GM21447 (cell line): Measurements from ENCODE around the gene PLSCR4.
A peak's percentile ranks its signal among the peaks of the same experiment; 100 is the strongest.
"Not testable (repeated sequence)": the region's sequence is repeated elsewhere in the genome, so short reads cannot be mapped to it uniquely, and the experiment has no call there.

Source experiments
- ATAC-seq: cut with Tn5 transposase; IDR thresholded peaks from one replicate; pipeline ENCODE4 v1.9.1; 2021; ENCODE audit not compliant: unreplicated experiment

The PLSCR4 gene, protein sequence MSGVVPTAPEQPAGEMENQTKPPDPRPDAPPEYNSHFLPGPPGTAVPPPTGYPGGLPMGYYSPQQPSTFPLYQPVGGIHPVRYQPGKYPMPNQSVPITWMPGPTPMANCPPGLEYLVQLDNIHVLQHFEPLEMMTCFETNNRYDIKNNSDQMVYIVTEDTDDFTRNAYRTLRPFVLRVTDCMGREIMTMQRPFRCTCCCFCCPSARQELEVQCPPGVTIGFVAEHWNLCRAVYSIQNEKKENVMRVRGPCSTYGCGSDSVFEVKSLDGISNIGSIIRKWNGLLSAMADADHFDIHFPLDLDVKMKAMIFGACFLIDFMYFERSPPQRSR

DNA sequence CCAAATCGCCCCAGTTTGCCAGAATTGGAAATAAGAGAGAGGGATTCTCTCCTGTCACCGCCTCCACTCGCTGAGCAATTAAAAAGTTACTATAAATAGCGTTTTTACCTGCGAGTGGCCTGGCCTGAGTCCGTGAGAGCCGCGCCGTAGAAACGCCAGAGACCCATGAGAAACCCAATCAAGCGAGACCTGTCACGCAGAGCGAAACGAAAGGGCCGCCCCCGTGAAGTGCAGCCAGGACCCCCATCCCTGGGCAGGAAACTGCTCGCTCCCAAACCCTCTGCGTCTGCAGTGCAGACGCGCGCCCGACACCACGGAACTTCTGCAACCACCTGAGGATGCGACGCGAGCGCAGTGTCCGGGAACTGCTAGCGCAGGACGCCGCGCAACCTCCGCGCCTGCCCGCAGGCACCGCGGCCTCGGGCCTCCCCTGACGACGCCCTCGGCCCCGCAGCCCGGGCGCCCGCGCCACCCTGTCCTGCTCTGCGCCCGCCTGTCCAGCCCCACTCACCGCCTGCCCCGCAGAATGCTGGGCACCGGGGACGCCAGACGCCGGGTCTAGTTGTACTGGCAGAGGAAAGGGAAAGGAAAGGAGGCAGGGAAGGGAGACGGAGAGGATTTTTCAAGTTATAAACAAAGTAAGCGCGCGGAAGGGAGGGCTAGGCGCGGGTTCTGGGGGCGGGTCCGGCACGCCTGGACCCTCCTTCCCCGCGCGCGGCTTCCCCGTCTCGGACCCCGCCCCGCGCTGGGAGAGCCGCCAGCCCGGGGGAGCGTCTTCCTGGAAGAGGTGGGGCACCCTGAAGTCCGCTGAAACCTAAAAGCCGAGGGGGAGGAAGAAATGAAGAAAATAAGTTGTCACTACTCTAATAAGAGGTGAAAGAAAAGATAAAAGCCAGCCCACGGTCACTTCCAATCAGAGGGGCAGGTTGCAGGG lies at the start of gene PLSCR4:
PLSCR4 (minus strand) TSS at position 657 of the 934 bp plus-strand sequence. CDS start 29,034 bp downstream, outside the sequence.
- peak; percentile 56 for ATAC-seq

DNA sequence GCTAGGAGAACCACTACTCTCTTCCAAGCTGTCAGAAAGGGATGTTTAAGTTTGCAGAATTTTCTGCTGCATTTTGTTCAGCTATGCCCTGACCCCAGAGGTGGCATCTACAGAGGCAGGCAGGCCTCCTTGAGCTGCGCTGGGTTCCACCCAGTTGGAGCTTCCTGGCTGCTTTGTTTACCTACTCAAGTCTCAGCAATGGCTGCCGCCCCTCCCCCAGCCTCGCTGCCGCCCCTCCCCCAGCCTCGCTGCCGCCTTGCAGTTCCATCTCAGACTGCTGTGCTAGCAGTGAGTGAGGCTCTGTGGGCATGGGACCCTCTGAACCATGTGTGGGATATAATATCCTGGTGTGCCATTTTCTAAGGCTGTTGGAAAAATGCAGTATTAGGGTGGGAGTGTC lies 42.5 kb upstream of the PLSCR4 start:
- ATAC-seq, result not testable (repeated sequence)

DNA sequence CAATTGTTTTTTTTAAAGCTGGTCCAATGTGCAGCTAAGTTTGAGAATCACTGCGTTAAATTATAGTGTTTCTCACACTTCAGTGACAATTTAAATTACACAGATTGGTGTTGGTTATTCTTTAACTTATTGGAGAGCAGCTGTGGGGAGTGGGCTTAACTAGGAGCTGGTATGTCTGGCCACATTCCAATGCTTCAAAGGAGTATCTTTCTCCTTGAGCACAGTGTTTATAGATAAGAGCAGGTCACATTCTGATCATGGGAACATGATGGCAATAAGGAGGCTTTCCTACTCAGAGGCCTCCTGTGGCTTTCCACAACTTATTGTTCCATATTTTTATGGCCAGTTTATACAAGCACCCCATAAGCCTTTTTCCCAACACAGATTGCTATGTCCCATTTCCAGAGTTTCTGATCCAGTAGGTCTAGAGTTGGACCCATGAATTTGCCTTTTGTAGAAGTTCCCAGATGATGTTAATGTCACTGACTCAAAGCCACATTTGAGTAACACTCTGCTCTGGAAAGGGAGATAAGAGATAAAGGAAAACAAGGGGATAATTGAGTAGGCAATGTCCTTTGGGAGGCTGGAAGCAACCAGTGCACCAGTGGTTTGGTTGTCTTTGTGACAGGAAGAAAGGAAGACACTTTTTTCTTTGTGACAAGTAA lies 33.0 kb upstream of the PLSCR4 start:
- ATAC-seq, result no peak

DNA sequence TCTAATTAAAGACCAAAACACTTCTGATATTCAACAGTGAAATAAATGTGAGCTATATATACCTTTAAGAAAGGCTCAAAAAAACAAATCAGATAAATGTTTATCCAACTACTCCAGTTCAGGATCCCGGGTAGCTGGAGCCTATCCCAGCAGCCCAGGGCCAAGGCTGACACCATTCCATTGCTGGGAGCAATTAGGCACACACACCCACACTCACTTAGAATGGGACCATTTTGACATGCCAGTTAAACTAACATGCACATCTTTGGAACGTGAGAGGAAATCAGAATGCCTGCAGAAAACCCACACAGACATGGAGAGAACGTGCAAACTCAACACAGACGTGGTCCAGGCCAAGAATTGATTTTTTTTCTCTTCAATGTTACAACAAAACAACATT lies 30.0 kb upstream of the PLSCR4 start:
- no peak for ATAC-seq

DNA sequence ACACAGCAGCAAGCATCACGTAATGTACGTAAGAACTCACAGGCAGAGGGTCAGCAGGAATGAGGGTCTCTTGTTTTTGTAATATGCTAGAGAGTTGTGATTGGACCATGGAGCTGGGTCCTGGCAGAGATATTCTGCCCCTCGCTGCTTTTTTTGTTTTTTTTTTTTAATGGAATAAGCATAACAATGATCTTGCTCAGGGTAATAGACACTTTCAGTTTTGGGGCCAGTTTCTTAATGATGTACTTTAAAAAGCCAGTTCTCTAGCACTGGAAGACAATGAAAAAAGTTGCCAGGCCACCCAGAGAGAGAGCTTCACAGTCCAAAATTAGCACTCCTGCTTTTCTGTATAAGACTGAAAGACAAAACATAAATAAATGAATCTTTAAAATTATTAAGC lies 29.0 kb upstream of the PLSCR4 start:
- no peak for ATAC-seq

DNA sequence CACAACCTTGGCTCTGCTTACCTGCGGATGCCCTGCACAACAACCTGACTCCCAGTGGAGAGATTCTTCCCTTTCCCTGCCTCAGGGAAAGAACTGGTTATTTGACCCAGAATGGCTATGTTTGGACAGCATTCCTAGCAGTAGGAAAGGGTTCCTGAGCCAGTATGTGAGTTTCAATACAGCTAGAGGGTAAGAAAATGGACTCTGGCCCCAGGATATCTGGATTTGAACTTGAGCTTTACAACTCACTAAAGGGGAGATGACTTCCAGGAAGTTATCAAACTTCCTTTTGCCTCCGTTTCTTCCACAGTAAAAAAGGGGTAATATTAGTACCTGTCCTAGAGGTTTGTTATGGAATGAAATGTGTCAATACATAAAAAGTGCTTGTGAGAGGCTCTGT lies 28.1 kb upstream of the PLSCR4 start:
- ATAC-seq, result no peak

DNA sequence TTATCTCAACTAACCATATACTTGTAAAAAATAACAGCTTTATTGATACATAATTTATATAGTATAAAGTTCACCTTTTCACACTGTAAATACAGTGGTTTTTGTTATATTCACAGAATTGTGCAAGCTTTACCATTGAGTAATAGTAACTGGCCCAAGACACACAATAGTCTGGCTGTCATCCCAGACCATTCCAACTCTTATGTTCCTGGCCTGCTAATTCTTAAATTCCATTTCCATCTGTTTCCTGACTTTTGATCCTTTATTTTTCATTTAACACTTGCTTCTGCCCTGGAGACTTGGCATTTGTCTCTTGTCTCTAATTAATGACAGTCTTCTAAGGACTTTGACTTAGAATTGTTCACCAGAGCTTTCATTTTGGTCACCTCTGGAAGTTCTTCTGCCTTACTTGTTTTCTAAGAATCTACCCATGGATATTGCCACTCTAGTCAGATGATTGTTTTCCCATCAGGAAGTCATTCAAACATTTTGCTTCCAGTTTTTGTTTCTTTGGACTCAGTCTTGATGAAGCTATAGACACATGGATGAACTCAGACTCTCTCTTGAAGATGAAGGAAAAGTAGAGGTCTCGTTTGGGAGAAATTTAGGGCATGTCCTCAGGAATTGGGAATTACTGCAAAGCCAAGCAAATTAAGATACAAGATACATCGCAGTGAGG lies 27.2 kb upstream of the PLSCR4 start:
- ATAC-seq, result no peak

DNA sequence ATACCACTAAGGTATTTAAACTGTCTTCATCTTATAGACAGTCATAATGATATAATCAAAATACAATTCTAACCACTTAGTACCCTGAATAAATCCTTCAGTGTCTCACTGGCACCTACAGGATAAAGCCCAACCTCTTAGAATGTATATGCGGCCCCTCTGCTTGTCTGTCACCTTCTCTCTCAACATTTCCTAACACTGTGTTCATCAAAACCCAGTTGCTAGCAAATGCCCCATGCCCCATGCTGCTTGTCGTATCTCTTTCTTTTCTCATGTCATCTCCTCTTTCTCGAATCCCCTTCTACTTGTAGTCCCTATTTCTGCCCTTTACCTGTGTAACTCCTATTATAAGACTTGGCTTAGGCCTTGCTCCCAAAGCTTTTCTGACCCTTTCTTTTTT lies 24.6 kb upstream of the PLSCR4 start:
- ATAC-seq, result no peak

DNA sequence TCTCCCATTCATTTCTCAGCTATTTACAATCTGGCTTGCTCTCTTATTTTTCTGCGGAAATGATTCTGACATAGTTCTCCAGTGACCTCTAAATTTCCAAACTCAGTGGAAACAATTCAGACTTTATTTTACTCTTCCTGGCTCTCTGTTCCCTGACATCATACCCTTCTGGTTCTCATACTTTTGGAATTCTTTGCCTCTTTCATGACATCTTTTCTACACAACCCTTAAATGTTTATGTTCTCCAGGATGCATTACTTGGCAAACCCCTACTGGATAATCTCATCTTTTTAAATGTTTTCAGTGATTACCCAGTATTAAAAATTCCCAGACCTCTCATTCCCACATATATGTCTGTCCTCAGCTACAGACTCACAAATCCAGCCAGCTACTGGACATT lies 23.9 kb upstream of the PLSCR4 start:
- ATAC-seq, result no peak

DNA sequence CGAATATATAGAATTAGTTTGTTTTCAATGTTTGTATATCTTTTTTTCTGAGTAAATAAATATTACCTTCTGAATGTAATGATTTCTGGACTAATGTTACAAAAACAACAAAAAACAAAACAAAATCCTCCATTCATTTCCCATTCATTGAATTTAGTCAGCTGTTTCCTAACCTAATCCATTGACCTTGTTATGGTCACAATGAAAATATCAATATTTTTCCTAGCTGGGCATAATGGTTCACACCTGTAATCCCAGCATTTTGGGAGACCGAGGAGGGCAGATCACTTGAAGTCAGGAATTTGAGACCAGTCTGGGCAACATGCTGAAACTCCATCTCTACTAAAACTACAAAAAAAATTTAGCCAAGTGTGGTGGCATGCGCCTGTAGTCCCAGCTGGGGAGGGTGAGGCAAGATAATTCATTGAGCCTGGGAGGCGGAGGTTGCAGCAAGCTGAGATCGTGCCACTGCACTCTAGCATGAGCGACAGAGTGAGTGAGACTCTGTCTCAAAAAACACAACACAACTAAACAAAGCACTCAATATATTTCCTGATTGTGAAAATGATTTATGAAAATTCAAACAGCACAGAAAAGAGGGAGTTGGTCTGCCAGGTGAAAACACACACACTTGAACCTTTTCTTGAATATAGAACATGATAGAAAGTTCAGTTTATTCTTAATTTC lies 23.0 kb upstream of the PLSCR4 start:
- ATAC-seq, result no peak

DNA sequence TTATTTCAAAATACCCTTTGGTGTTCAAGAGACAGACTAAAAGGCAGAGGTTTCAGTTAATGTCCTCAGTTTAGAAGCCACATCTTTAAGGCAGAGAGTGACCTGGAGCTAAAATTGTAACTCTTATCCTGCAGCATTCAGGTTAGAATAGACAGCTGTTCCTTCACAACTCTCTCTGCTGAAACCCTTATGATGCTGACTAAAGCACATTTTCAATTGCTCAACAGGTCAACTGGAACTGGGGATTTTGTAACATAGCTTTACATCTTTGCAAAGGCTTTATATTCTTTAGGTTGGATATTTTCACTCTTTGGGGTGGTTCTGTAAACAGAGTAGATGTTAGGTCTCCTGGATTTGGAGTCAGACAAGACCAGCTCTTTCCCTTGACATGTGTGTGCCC lies 20.3 kb upstream of the PLSCR4 start:
- ATAC-seq, result no peak

DNA sequence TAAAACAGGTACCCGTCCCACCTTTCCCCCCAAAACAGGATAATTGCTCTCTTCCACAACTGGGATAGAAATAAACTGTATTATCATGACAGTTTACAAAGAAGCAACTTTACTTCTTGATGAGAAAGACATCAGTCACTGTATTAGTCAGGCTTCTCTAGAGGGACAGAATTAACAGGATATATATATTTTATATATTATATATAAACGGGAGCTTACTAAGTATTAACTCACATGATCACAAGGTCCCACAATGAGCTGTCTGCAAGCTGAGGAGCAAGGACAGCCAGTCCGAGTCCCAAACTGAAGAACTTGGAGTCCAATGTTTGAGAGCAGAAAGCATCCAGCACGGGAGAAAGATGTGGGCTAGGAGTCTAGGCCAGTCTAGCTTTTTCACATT lies 18.4 kb upstream of the PLSCR4 start:
- ATAC-seq, result no peak

DNA sequence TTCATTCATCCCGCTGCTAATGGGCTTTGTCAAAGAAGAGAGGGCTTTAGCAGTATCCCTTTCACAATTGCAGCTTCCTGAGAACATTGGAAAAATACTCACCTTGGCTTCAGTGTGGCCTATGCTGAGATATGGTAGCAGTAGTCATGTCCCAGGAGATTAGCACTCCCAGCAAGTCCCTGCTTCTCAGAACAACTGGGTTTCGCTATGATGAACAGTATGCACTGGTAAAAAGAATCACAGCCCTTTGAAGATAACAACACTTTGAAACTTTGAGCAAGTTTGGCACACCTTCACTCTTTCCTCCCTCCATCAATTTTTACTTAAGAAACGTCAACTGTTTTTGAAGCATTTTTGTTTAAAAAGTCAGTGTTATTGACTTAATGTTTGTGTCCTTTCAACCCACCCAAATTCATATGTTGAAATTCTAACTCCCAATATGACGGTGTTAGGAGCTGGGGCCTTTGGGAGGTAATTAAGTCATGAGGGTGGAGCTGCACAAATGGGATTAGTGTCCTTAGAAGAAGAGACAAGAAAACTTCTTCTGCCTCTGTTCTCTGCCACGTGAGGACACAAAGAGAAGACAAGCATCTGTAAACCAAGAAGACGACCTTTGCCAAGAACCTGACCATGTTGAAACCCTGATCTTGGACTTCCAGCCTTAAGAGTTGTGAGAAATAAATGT lies 17.8 kb upstream of the PLSCR4 start:
- no peak for ATAC-seq

DNA sequence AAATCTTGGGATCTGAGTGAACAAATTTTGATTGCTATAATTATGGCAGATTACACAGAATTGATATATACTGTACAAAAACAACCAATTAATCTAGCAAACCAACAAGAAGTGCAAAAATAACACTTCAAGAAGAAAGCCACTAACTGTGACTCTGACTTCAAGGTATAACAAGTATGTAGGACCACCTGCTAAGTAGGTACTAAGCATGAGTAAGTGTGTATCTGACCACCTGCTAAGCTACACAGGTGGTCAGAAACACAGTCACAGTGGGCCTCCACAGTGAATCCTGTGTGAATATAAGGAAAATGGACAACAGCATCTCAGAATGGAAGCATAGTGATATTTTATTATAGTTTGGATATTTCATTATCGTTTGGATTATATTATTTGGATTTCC lies 14.8 kb upstream of the PLSCR4 start:
- ATAC-seq, result no peak

DNA sequence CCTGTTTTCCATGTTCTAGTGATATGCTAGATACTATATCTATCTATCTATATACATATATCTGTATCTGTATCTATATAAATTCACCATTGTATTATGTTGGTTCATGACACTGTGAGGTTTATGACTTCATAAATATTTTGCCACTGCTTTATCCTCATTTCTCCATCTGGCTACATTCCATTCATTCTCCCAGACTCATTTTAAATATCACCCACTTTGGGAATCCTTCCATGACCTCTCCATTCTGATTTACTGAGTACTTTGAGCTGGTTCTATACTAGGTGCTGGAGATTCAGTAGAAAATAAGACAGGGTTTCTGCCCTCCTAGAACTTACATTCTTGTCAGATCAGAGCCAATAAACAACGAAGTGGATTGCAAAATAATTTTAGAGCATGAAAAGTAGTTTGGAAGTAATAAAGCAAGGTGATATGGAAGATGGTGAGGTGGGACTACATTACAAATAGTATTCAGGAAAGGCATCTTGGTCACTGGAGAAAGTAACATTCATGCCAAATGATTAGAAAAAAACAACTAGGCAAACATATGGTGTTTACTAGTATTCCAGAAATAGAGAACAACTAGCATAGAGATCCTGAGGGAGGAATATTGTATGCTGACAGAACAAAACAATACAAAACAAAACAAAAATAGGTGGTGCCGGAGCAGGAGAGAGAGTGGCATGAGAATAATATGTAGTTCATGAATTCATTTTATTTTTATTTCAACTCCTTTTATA lies 11.6 kb upstream of the PLSCR4 start:
- ATAC-seq, result no peak

DNA sequence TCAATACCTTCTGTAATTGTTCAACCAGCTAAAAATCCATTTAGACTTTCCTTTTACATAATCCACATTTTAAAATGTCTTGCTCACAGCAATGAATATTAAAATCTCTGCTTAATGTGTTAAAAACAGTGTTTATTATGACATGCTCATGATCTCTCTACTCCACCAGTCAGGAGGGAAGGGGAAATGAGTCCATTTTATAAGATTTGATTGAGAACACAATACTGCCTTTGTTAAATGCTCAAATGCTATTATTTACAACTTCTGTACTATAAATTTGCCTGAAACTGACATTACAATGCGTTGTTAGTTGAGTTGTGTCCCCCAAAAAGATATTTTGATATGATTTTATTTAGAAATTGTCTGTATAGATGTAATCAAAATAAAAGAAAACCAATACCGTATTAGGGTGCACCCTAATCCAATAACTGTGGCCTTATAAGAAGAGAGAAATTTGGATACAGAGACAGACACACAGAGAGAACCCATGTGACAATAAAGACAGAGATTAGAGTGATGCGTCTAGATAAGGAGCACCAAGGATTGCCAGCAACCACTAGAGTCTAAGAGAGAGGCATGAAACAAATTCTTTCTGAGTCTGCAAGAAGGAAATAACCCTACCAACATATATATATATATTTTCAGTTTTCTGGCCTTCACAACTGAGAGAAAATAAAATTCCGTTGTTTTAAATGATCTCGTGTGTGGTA lies 9.1 kb upstream of the PLSCR4 start:
- no peak for ATAC-seq

DNA sequence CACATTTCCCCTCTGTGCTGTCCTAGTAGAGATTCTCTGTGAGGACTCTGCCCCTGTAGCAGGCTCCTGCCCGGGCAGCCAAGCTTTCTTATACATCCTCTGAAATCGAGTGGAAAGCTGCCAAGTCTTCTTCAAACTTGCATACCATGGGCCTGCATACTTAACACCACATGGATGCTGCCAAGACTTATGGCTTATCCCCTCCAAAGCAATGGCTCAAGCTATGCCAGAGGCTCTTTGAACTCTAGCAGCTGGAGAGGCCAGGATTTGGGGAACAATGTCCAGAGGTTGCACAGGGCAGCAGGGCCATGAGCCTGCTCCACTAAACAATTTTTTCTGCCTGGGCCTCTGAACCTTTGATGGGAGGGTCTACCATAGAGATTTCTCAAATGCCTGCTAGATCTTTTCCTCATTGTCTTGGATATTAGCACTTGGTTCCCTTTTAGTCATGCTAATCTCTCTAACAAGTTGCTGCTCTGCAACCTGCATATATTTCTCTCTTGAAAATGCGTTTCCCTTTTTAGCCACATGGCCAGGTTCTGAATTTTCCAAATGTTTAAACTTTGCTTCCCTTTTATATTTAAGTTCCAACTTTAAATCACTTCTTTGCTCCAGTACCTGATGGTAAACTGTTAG lies 6.1 kb upstream of the PLSCR4 start:
- ATAC-seq, result no peak

DNA sequence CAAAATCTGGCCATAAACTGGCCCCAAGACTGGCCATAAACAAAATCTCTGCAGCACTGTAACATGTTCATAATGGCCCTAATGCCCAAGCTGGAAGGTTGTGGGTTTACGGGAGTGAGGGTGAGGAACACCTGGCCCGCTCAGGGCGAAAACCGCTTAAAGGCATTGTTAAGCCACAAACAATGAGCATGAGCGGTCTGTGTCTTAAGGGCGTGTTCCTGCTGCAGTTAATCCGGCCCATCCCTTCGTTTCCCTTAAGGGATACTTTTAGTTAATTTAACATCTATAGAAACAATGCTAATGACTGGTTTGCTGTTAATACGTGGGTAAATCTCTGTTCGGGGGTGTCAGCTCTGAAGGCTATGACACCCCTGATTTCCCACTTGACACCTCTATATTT lies 1.5 kb upstream of the PLSCR4 start:
- not testable (repeated sequence) for ATAC-seq
